Measurements from ENCODE around the gene ACTR8.

GRCh38 chr3:53921296-53921695, 39.3 kb upstream of the ACTR8 start:
- TF ChIP-seq CTCF (IDR thresholded peaks at IDR 0.05; ENCODE audit: insufficient read depth, low read depth, low read length) (peak; percentile 29), EZH2 (IDR thresholded peaks at IDR 0.05; ENCODE audit: insufficient read depth, low read length) (no peak)
